ENCODE data around the gene SETBP1. TPM values are rescaled to one million over a fixed set of nuclear protein-coding genes. Genes with fewer than 3 reads are reported as not detected.

SETBP1 gene
- total RNA-seq, 2 experiments from 2014 or later, result 25.2 to 30.3 TPM

GRCh38 chr18:44732238-44732563 lies 51.5 kb downstream of the SETBP1 start:
- DNase-seq, result no peak

GRCh38 chr18:44732599-44732998 lies 51.9 kb downstream of the SETBP1 start:
- Mint-ChIP-seq H3K9me3 (ENCODE audit: low read depth) (no peaks in the 10 kb centered on the region), H3K4me1 (peaks cover 72% of the 10 kb centered on the region), H3K4me3 (no peak overlapping the region), H3K36me3 (peaks cover 44% of the 10 kb centered on the region), H3K27ac (no peak overlapping the region), H3K27me3 (peaks cover 3% of the 10 kb centered on the region)
- DNase-seq (no peak), ATAC-seq (no peak)
- CTCF ChIA-PET, result interaction anchor here (1.4 to 1.6 kb wide), 3 partner anchors 23 to 160 kb away, joined by 3 to 4 read pairs (median 4); no protein-coding TSS in a partner anchor

More at GRCh38 chr18:44732238-44732563, 51.5 kb downstream of the SETBP1 start:
- peaks cover 48% of the 10 kb centered on the region for H3K36me3 Mint-ChIP-seq
- no peak overlapping the region for H3K4me3 Mint-ChIP-seq
- no peak for ATAC-seq
- no peak overlapping the region for H3K27ac Mint-ChIP-seq
- CTCF ChIA-PET, result interaction anchor here (1.6 kb wide), 2 partner anchors 53 to 160 kb away, joined by 3 to 4 read pairs; no protein-coding TSS in a partner anchor
- H3K9me3 Mint-ChIP-seq (ENCODE audit: low read depth), result no peaks in the 10 kb centered on the region
- H3K4me1 Mint-ChIP-seq, result peaks cover 76% of the 10 kb centered on the region
- H3K27me3 Mint-ChIP-seq, result peaks cover 3% of the 10 kb centered on the region

- peaks cover 66% of the 10 kb centered on the region for H3K4me1 Mint-ChIP-seq
- H3K36me3 Mint-ChIP-seq, result peaks cover 44% of the 10 kb centered on the region
- peaks cover 3% of the 10 kb centered on the region for H3K27me3 Mint-ChIP-seq
- no peak overlapping the region for H3K4me3 Mint-ChIP-seq
- ATAC-seq, result no peak
- H3K27ac Mint-ChIP-seq, result peak overlapping the region; percentile 12
- CTCF ChIA-PET, result interaction anchor here (1.1 to 1.6 kb wide), 5 partner anchors 8 to 159 kb away, joined by 3 to 4 read pairs (median 4); no protein-coding TSS in a partner anchor
- H3K9me3 Mint-ChIP-seq (ENCODE audit: low read depth), result no peaks in the 10 kb centered on the region
- peak; percentile 72 for DNase-seq
Measured at GRCh38 chr18:44733069-44733753, 52.5 kb downstream of the SETBP1 start.

GRCh38 chr18:44733754-44734465 lies 53.2 kb downstream of the SETBP1 start:
- CTCF ChIA-PET, result interaction anchor here (1.1 to 1.6 kb wide), 4 partner anchors 8 to 55 kb away, joined by 3 to 4 read pairs (median 4); no protein-coding TSS in a partner anchor
- Mint-ChIP-seq H3K4me3 (no peak overlapping the region), H3K27ac (no peak overlapping the region), H3K36me3 (peaks cover 41% of the 10 kb centered on the region), H3K9me3 (ENCODE audit: low read depth) (no peaks in the 10 kb centered on the region), H3K4me1 (peaks cover 59% of the 10 kb centered on the region), H3K27me3 (peaks cover 3% of the 10 kb centered on the region)
- ATAC-seq (no peak), DNase-seq (no peak)

- CTCF ChIA-PET, result no interaction called here
- peaks cover 47% of the 10 kb centered on the region for H3K36me3 Mint-ChIP-seq
Measured at GRCh38 chr18:44735096-44735495, 54.4 kb downstream of the SETBP1 start.

GRCh38 chr18:44736664-44737380 lies 56.1 kb downstream of the SETBP1 start:
- Mint-ChIP-seq H3K27me3 (peaks cover 3% of the 10 kb centered on the region), H3K27ac (no peak overlapping the region), H3K4me1 (peaks cover 30% of the 10 kb centered on the region), H3K36me3 (peaks cover 36% of the 10 kb centered on the region), H3K9me3 (ENCODE audit: low read depth) (no peaks in the 10 kb centered on the region), H3K4me3 (no peak overlapping the region)
- no peak for ATAC-seq
- CTCF ChIA-PET, result interaction anchor here (0.9 kb wide), 1 partner anchor 8 kb away, joined by 3 read pairs; no protein-coding TSS in a partner anchor
- DNase-seq, result no peak

More at GRCh38 chr18:44735096-44735495, 54.4 kb downstream of the SETBP1 start:
- H3K9me3 Mint-ChIP-seq (ENCODE audit: low read depth), result no peaks in the 10 kb centered on the region
- no peak for ATAC-seq
- no peak overlapping the region for H3K27ac Mint-ChIP-seq
- DNase-seq, result no peak
- H3K27me3 Mint-ChIP-seq, result peaks cover 3% of the 10 kb centered on the region
- H3K4me3 Mint-ChIP-seq, result no peak overlapping the region
- peaks cover 47% of the 10 kb centered on the region for H3K4me1 Mint-ChIP-seq

GRCh38 chr18:44737623-44738022 lies 56.9 kb downstream of the SETBP1 start:
- Mint-ChIP-seq H3K27me3 (peaks cover 3% of the 10 kb centered on the region), H3K27ac (no peak overlapping the region), H3K9me3 (ENCODE audit: low read depth) (no peaks in the 10 kb centered on the region), H3K4me3 (no peak overlapping the region), H3K4me1 (peaks cover 22% of the 10 kb centered on the region), H3K36me3 (peaks cover 34% of the 10 kb centered on the region)
- ATAC-seq (no peak), DNase-seq (no peak)
- CTCF ChIA-PET, result interaction anchor here (0.9 kb wide), 1 partner anchor 9 kb away, joined by 3 read pairs; no protein-coding TSS in a partner anchor

- CTCF ChIA-PET, result no interaction called here
- ATAC-seq (no peak), DNase-seq (no peak)
- Mint-ChIP-seq H3K36me3 (peaks cover 24% of the 10 kb centered on the region), H3K27ac (no peak overlapping the region), H3K27me3 (no peaks in the 10 kb centered on the region), H3K9me3 (ENCODE audit: low read depth) (no peaks in the 10 kb centered on the region), H3K4me1 (peaks cover 2% of the 10 kb centered on the region), H3K4me3 (no peak overlapping the region)
Measured at GRCh38 chr18:44740000-44740399, 59.3 kb downstream of the SETBP1 start.

GRCh38 chr18:44741085-44741484 lies 60.4 kb downstream of the SETBP1 start:
- DNase-seq, result no peak
- Mint-ChIP-seq H3K27ac (no peak overlapping the region), H3K36me3 (peaks cover 17% of the 10 kb centered on the region), H3K9me3 (ENCODE audit: low read depth) (no peaks in the 10 kb centered on the region), H3K27me3 (no peaks in the 10 kb centered on the region), H3K4me3 (no peak overlapping the region), H3K4me1 (no peaks in the 10 kb centered on the region)
- CTCF ChIA-PET, result no interaction called here
- ATAC-seq, result no peak

GRCh38 chr18:44741511-44741910 lies 60.8 kb downstream of the SETBP1 start:
- CTCF ChIA-PET, result no interaction called here
- Mint-ChIP-seq H3K9me3 (ENCODE audit: low read depth) (no peaks in the 10 kb centered on the region), H3K27ac (no peak overlapping the region), H3K36me3 (peaks cover 16% of the 10 kb centered on the region), H3K27me3 (peaks cover under 1% of the 10 kb centered on the region), H3K4me3 (no peak overlapping the region), H3K4me1 (no peaks in the 10 kb centered on the region)
- DNase-seq (no peak), ATAC-seq (no peak)

- CTCF ChIA-PET, result no interaction called here
- no peak overlapping the region for H3K4me3 Mint-ChIP-seq
Measured at GRCh38 chr18:44742126-44742525, 61.4 kb downstream of the SETBP1 start.

GRCh38 chr18:44742718-44743311 lies 62.1 kb downstream of the SETBP1 start:
- no peaks in the 10 kb centered on the region for H3K4me1 Mint-ChIP-seq
- ATAC-seq (no peak), DNase-seq (no peak)
- peaks cover 3% of the 10 kb centered on the region for H3K27me3 Mint-ChIP-seq
- no peak overlapping the region for H3K27ac Mint-ChIP-seq
- H3K4me3 Mint-ChIP-seq, result no peak overlapping the region
- peaks cover 16% of the 10 kb centered on the region for H3K36me3 Mint-ChIP-seq
- H3K9me3 Mint-ChIP-seq (ENCODE audit: low read depth), result no peaks in the 10 kb centered on the region
- CTCF ChIA-PET, result no interaction called here

More at GRCh38 chr18:44742126-44742525, 61.4 kb downstream of the SETBP1 start:
- ATAC-seq, result no peak
- no peaks in the 10 kb centered on the region for H3K9me3 Mint-ChIP-seq (ENCODE audit: low read depth)
- H3K27ac Mint-ChIP-seq, result no peak overlapping the region
- peaks cover 3% of the 10 kb centered on the region for H3K27me3 Mint-ChIP-seq
- H3K4me1 Mint-ChIP-seq, result no peaks in the 10 kb centered on the region
- no peak for DNase-seq
- H3K36me3 Mint-ChIP-seq, result peaks cover 15% of the 10 kb centered on the region

- Mint-ChIP-seq H3K27me3 (peaks cover 3% of the 10 kb centered on the region), H3K9me3 (ENCODE audit: low read depth) (no peaks in the 10 kb centered on the region), H3K36me3 (peaks cover 24% of the 10 kb centered on the region), H3K4me3 (no peak overlapping the region), H3K27ac (no peak overlapping the region), H3K4me1 (peaks cover 3% of the 10 kb centered on the region)
- CTCF ChIA-PET, result interaction anchor here (0.8 kb wide), 1 partner anchor 65 kb away, joined by 4 read pairs; no protein-coding TSS in a partner anchor
- DNase-seq, result no peak
- ATAC-seq, result no peak
Measured at GRCh38 chr18:44743631-44744030, 62.9 kb downstream of the SETBP1 start.

Data from activated CD8-positive, alpha-beta memory T cell treated with anti-CD3 and anti-CD28 coated beads, Interleukin-2, amount 10 ng/mL, durations not matched to agents 7 days and 5 days (primary cell).